ENCODE results near the gene TFCP2L1. TPM values are rescaled to one million over a fixed set of nuclear protein-coding genes. Genes with fewer than 3 reads are reported as not detected.

The TFCP2L1 gene
- total and polyA plus RNA-seq, 7 donors = 0.14 to 1.8 (median 0.53) TPM

DNA sequence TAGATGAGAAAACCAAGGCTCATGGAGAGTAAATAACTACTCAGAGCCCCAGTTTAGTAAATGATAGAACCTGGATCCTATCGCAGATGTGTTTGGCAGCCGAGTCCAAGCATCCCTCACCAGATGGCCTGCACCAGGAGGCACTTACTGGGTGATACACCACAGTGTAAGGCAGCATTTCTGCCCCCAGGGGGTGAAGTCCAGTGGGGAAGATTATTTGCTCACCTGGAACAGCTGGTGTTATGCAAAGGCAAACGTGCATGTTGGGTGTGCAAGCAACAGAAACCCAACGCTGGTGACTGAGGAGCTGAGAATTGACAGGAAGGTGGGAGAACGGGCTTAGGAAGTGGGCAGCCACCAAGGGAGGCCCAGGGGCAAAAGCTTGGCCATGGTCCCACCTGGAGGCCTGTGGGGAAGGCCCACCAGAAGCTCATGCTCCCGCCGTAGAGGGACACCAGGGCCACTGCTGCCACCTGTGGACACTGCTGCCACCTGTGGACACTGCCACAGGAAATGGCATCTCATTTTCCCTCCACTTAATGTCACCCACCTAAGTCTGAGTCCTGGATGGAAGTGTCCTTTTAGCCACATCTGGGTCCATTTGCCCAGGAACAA is 100.6 kb downstream of the TFCP2L1 start:
- H3K4me3 ChIP-seq = no peak overlapping the region
- DNase-seq = no peak
- no peaks in the 10 kb centered on the region for H3K9me3 ChIP-seq
- intact Hi-C loops (cut with DNase I) = loop anchor here in 1 of 2 donors (10.0 kb wide), 1 partner anchor 150 kb away; no protein-coding TSS in a partner anchor
- H3K27ac ChIP-seq = no peak overlapping the region
- no peaks in the 10 kb centered on the region for H3K27me3 ChIP-seq (ENCODE audit: insufficient read depth in 3 of 3, low read length in 2 of 3)
- TF ChIP-seq, protein P1, sequence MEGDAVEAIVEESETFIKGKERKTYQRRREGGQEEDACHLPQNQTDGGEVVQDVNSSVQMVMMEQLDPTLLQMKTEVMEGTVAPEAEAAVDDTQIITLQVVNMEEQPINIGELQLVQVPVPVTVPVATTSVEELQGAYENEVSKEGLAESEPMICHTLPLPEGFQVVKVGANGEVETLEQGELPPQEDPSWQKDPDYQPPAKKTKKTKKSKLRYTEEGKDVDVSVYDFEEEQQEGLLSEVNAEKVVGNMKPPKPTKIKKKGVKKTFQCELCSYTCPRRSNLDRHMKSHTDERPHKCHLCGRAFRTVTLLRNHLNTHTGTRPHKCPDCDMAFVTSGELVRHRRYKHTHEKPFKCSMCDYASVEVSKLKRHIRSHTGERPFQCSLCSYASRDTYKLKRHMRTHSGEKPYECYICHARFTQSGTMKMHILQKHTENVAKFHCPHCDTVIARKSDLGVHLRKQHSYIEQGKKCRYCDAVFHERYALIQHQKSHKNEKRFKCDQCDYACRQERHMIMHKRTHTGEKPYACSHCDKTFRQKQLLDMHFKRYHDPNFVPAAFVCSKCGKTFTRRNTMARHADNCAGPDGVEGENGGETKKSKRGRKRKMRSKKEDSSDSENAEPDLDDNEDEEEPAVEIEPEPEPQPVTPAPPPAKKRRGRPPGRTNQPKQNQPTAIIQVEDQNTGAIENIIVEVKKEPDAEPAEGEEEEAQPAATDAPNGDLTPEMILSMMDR (IDR thresholded peaks at IDR 0.05) = no peak
- ATAC-seq = no peak
- H3K4me1 ChIP-seq = no peaks in the 10 kb centered on the region
- H3K36me3 ChIP-seq (ENCODE audit: insufficient read depth in 1 of 2, low read depth in 1 of 2) = no peaks in the 10 kb centered on the region
- 85 to 93% (median 87%) methylated on average over 7 of the region's 7 CpGs for WGBS, 3 donors

DNA sequence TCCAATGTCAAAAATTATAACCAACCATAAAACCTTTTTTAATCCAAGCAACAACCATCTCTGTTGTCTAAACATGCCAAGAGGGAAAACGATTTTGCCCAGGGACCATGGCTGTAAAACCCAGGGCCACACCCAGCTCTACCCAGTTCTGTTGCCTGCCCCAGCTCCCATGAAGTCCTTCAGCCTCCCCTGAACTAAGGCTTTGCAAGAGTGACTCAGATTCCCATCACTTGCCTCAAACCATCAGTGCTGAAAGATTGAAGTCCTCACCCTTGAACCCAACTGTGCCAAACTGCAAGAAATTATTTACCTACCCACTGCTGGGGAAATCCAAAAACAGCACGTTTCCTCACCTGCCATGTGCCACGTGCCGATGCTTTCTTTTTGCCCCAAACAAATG is 102.5 kb downstream of the TFCP2L1 start:
- 70 to 82% (median 77%) methylated on average over 4 of the region's 4 CpGs for WGBS, 3 donors
- no peak overlapping the region for H3K27ac ChIP-seq
- TF ChIP-seq, protein P1 (IDR thresholded peaks at IDR 0.05) = no peak
- no peaks in the 10 kb centered on the region for H3K27me3 ChIP-seq (ENCODE audit: insufficient read depth in 3 of 3, low read length in 2 of 3)
- intact Hi-C loops (cut with DNase I) = loop anchor here in 1 of 2 donors (10.0 kb wide), 1 partner anchor 152 kb away; no protein-coding TSS in a partner anchor
- ATAC-seq = no peak
- no peaks in the 10 kb centered on the region for H3K36me3 ChIP-seq (ENCODE audit: insufficient read depth in 1 of 2, low read depth in 1 of 2)
- DNase-seq = no peak
- H3K9me3 ChIP-seq = no peaks in the 10 kb centered on the region
- H3K4me1 ChIP-seq = no peaks in the 10 kb centered on the region
- H3K4me3 ChIP-seq = no peak overlapping the region

DNA sequence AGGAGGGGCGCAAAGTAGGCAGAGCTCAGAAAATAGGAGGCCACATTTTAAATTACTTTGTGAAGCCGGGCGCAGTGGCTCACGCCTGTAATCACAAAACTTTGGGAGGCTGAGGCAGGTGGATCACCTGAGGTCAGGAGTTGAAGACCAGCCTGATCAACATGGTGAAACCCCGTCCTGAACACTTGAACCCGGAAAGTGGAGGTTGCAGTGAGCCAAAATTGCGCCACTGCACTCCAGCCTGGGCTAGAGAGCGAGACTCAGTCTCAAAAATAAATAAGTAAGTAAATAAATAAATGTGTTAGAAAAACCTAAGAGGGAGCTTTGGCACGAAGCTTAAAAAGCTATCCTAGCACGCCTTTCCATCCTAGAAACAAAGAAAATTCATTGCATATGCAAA is 105.5 kb downstream of the TFCP2L1 start:
- no peak overlapping the region for H3K27ac ChIP-seq
- 87 to 97% (median 95%) methylated on average over 10 of the region's 10 CpGs for WGBS, 3 donors
- H3K36me3 ChIP-seq (ENCODE audit: insufficient read depth in 1 of 2, low read depth in 1 of 2) = no peaks in the 10 kb centered on the region
- DNase-seq (no peak), ATAC-seq (no peak)
- no peak overlapping the region for H3K4me3 ChIP-seq
- H3K4me1 ChIP-seq = no peaks in the 10 kb centered on the region
- TF ChIP-seq, protein P1 (IDR thresholded peaks at IDR 0.05) = no peak
- peaks cover 0 to 9% (median 0%) of the 10 kb centered on the region in 3 donors for H3K27me3 ChIP-seq (ENCODE audit: insufficient read depth in 3 of 3, low read length in 2 of 3)
- H3K9me3 ChIP-seq = no peaks in the 10 kb centered on the region
- intact Hi-C loops (cut with DNase I) = no loop called here

DNA sequence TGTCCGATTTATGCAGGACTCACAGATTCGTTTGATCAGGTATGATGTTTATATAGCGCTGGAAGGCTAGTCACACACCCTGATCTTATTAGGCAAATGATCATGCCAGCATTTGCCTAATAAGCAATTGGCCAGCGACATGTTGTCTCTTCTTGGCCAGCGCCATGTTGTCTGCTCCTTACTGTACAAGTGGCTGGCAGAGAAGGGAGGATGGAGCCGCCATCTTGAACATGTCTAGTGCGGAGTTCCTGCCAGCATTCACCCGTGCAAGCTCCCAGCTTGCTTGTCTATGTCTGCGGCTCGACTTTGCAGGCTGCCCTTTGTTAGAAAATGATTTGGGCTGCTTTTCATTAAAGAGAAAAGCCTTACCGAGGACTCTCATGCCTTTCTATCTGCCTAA is 106.3 kb downstream of the TFCP2L1 start:
- Histone ChIP-seq H3K27me3 (ENCODE audit: insufficient read depth in 3 of 3, low read length in 2 of 3) (peaks cover 0 to 13% (median 0%) of the 10 kb centered on the region in 3 donors), H3K4me3 (no peak overlapping the region), H3K27ac (no peak overlapping the region), H3K36me3 (ENCODE audit: insufficient read depth in 1 of 2, low read depth in 1 of 2) (no peaks in the 10 kb centered on the region), H3K4me1 (no peaks in the 10 kb centered on the region), H3K9me3 (no peaks in the 10 kb centered on the region)
- 94 to 95% (median 95%) methylated on average over 11 of the region's 11 CpGs for WGBS, 3 donors
- DNase-seq = no peak
- intact Hi-C loops (cut with DNase I) = no loop called here
- TF ChIP-seq, protein P1 (IDR thresholded peaks at IDR 0.05) = no peak
- ATAC-seq = no peak

DNA sequence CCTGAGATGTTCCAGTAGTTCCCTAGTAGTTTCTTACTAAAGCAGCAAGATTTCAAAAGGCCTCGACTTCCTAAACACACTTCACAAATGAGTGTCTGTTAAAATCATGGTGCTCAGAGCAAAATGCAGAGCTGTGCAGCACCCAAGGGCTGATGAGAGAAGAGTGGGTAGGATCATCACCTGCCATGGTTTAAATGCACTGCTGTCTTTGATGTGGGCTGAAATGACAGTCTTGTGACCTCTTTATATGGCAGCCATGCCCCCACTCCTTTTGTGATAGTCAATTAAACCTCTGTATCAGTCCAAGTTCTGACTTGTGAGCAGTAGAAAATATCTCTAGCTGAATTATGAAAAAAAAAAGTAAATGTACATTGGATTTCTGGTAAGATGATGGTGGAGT is 107.1 kb downstream of the TFCP2L1 start:
- intact Hi-C loops (cut with DNase I) = no loop called here

More for the DNA sequence above, 107.1 kb downstream of the TFCP2L1 start:
- 85 to 88% (median 86%) methylated on average over 1 of the region's 1 CpG for WGBS, 3 donors
- no peak for DNase-seq
- ATAC-seq = no peak
- Histone ChIP-seq H3K27me3 (ENCODE audit: insufficient read depth in 3 of 3, low read length in 2 of 3) (peaks cover 0 to 21% (median 0%) of the 10 kb centered on the region in 3 donors), H3K9me3 (no peaks in the 10 kb centered on the region), H3K4me3 (no peak overlapping the region), H3K27ac (no peak overlapping the region), H3K36me3 (ENCODE audit: insufficient read depth in 1 of 2, low read depth in 1 of 2) (no peaks in the 10 kb centered on the region), H3K4me1 (no peaks in the 10 kb centered on the region)
- TF ChIP-seq, protein P1 (IDR thresholded peaks at IDR 0.05) = no peak

Data from psoas muscle (tissue), 8 donors.